Measurements from ENCODE around the gene DNAI1.

DNAI1 gene

GRCh38 chr9:34507966-34508365 lies 49.4 kb downstream of the DNAI1 start:
- no peaks in the 10 kb centered on the region for H3K9me3 Mint-ChIP-seq
- H3K4me3 Mint-ChIP-seq, result no peak overlapping the region
- H3K4me1 Mint-ChIP-seq (ENCODE audit: low read depth), result no peaks in the 10 kb centered on the region
- no peaks in the 10 kb centered on the region for H3K27me3 Mint-ChIP-seq (ENCODE audit: low read depth)
- no peaks in the 10 kb centered on the region for H3K36me3 Mint-ChIP-seq (ENCODE audit: low read depth)
- H3K27ac Mint-ChIP-seq, result no peak overlapping the region

- Mint-ChIP-seq H3K36me3 (ENCODE audit: low read depth) (no peaks in the 10 kb centered on the region), H3K27me3 (ENCODE audit: low read depth) (no peaks in the 10 kb centered on the region), H3K27ac (no peak overlapping the region), H3K9me3 (no peaks in the 10 kb centered on the region), H3K4me1 (ENCODE audit: low read depth) (no peaks in the 10 kb centered on the region), H3K4me3 (no peak overlapping the region)
Measured at GRCh38 chr9:34508463-34508862, 49.9 kb downstream of the DNAI1 start.

GRCh38 chr9:34508951-34509350 lies 50.3 kb downstream of the DNAI1 start:
- no peak overlapping the region for H3K27ac Mint-ChIP-seq
- H3K9me3 Mint-ChIP-seq, result no peaks in the 10 kb centered on the region
- H3K4me3 Mint-ChIP-seq, result no peak overlapping the region

GRCh38 chr9:34510497-34511468 lies 52.2 kb downstream of the DNAI1 start:
- H3K9me3 Mint-ChIP-seq, result no peaks in the 10 kb centered on the region
- H3K36me3 Mint-ChIP-seq (ENCODE audit: low read depth), result no peaks in the 10 kb centered on the region
- no peaks in the 10 kb centered on the region for H3K4me1 Mint-ChIP-seq (ENCODE audit: low read depth)

More at GRCh38 chr9:34508951-34509350, 50.3 kb downstream of the DNAI1 start:
- Mint-ChIP-seq H3K36me3 (ENCODE audit: low read depth) (no peaks in the 10 kb centered on the region), H3K27me3 (ENCODE audit: low read depth) (no peaks in the 10 kb centered on the region), H3K4me1 (ENCODE audit: low read depth) (no peaks in the 10 kb centered on the region)

GRCh38 chr9:34512131-34513078 lies 53.8 kb downstream of the DNAI1 start:
- Mint-ChIP-seq H3K4me3 (no peak overlapping the region), H3K9me3 (no peaks in the 10 kb centered on the region), H3K36me3 (ENCODE audit: low read depth) (no peaks in the 10 kb centered on the region), H3K27ac (no peak overlapping the region), H3K27me3 (ENCODE audit: low read depth) (peaks cover 7% of the 10 kb centered on the region), H3K4me1 (ENCODE audit: low read depth) (no peaks in the 10 kb centered on the region)

More at GRCh38 chr9:34510497-34511468, 52.2 kb downstream of the DNAI1 start:
- no peak overlapping the region for H3K4me3 Mint-ChIP-seq
- no peak overlapping the region for H3K27ac Mint-ChIP-seq
- peaks cover 2% of the 10 kb centered on the region for H3K27me3 Mint-ChIP-seq (ENCODE audit: low read depth)

GRCh38 chr9:34513567-34514214 lies 55.1 kb downstream of the DNAI1 start:
- no peak overlapping the region for H3K27ac Mint-ChIP-seq
- no peaks in the 10 kb centered on the region for H3K4me1 Mint-ChIP-seq (ENCODE audit: low read depth)
- H3K4me3 Mint-ChIP-seq, result no peak overlapping the region
- no peaks in the 10 kb centered on the region for H3K9me3 Mint-ChIP-seq
- H3K36me3 Mint-ChIP-seq (ENCODE audit: low read depth), result no peaks in the 10 kb centered on the region
- H3K27me3 Mint-ChIP-seq (ENCODE audit: low read depth), result peaks cover 7% of the 10 kb centered on the region

GRCh38 chr9:34514401-34514800 lies 55.8 kb downstream of the DNAI1 start:
- H3K27ac Mint-ChIP-seq, result no peak overlapping the region
- no peaks in the 10 kb centered on the region for H3K9me3 Mint-ChIP-seq
- peaks cover 11% of the 10 kb centered on the region for H3K27me3 Mint-ChIP-seq (ENCODE audit: low read depth)
- no peaks in the 10 kb centered on the region for H3K36me3 Mint-ChIP-seq (ENCODE audit: low read depth)
- no peaks in the 10 kb centered on the region for H3K4me1 Mint-ChIP-seq (ENCODE audit: low read depth)
- no peak overlapping the region for H3K4me3 Mint-ChIP-seq

GRCh38 chr9:34514816-34515215 lies 56.2 kb downstream of the DNAI1 start:
- H3K36me3 Mint-ChIP-seq (ENCODE audit: low read depth), result no peaks in the 10 kb centered on the region
- no peaks in the 10 kb centered on the region for H3K9me3 Mint-ChIP-seq
- H3K27ac Mint-ChIP-seq, result no peak overlapping the region
- no peak overlapping the region for H3K4me3 Mint-ChIP-seq
- H3K4me1 Mint-ChIP-seq (ENCODE audit: low read depth), result no peaks in the 10 kb centered on the region
- peaks cover 11% of the 10 kb centered on the region for H3K27me3 Mint-ChIP-seq (ENCODE audit: low read depth)

- Mint-ChIP-seq H3K27ac (no peak overlapping the region), H3K36me3 (ENCODE audit: low read depth) (no peaks in the 10 kb centered on the region), H3K9me3 (no peaks in the 10 kb centered on the region), H3K27me3 (ENCODE audit: low read depth) (peaks cover 11% of the 10 kb centered on the region), H3K4me1 (ENCODE audit: low read depth) (no peaks in the 10 kb centered on the region), H3K4me3 (no peak overlapping the region)
Measured at GRCh38 chr9:34515959-34516358, 57.4 kb downstream of the DNAI1 start.

- H3K4me3 Mint-ChIP-seq, result no peak overlapping the region
- H3K36me3 Mint-ChIP-seq (ENCODE audit: low read depth), result no peaks in the 10 kb centered on the region
- H3K9me3 Mint-ChIP-seq, result no peaks in the 10 kb centered on the region
- H3K27ac Mint-ChIP-seq, result no peak overlapping the region
- H3K27me3 Mint-ChIP-seq (ENCODE audit: low read depth), result peaks cover 18% of the 10 kb centered on the region
- no peaks in the 10 kb centered on the region for H3K4me1 Mint-ChIP-seq (ENCODE audit: low read depth)
Measured at GRCh38 chr9:34517185-34517584, 58.6 kb downstream of the DNAI1 start.

GRCh38 chr9:34518110-34518616 lies 59.6 kb downstream of the DNAI1 start:
- H3K4me1 Mint-ChIP-seq (ENCODE audit: low read depth), result peaks cover 4% of the 10 kb centered on the region
- H3K36me3 Mint-ChIP-seq (ENCODE audit: low read depth), result no peaks in the 10 kb centered on the region
- H3K9me3 Mint-ChIP-seq, result no peaks in the 10 kb centered on the region
- peaks cover 23% of the 10 kb centered on the region for H3K27me3 Mint-ChIP-seq (ENCODE audit: low read depth)
- no peak overlapping the region for H3K27ac Mint-ChIP-seq
- no peak overlapping the region for H3K4me3 Mint-ChIP-seq

GRCh38 chr9:34518896-34519295 lies 60.3 kb downstream of the DNAI1 start:
- Mint-ChIP-seq H3K27me3 (ENCODE audit: low read depth) (peaks cover 25% of the 10 kb centered on the region), H3K9me3 (no peaks in the 10 kb centered on the region), H3K4me3 (no peak overlapping the region), H3K27ac (no peak overlapping the region), H3K4me1 (ENCODE audit: low read depth) (peaks cover 4% of the 10 kb centered on the region), H3K36me3 (ENCODE audit: low read depth) (no peaks in the 10 kb centered on the region)

GRCh38 chr9:34519321-34520020 lies 60.9 kb downstream of the DNAI1 start:
- no peaks in the 10 kb centered on the region for H3K36me3 Mint-ChIP-seq (ENCODE audit: low read depth)
- H3K4me3 Mint-ChIP-seq, result no peak overlapping the region
- H3K27ac Mint-ChIP-seq, result no peak overlapping the region
- no peaks in the 10 kb centered on the region for H3K9me3 Mint-ChIP-seq
- H3K27me3 Mint-ChIP-seq (ENCODE audit: low read depth), result peaks cover 30% of the 10 kb centered on the region
- H3K4me1 Mint-ChIP-seq (ENCODE audit: low read depth), result peaks cover 4% of the 10 kb centered on the region

Data from T-helper 1 cell treated with Interleukin-12 subunit alpha and Interleukin-12 subunit beta and Interleukin-4 antibody, amounts not matched to agents 30 μg/mL and 1 μg/mL, for 36 hours (primary cell).